Ovary (tissue), 3 donors: ENCODE data around the gene GART.

Experiments used
- POLR2A ChIP-seq: fragments of 450-650 bp; IDR thresholded peaks from one replicate; pipeline ENCODE4 v1.6.1; 2017; ENCODE audit warnings: antibody characterized with exemption, mild to moderate bottlenecking, moderate library complexity
- TF ChIP-seq, protein P1 (sequence below), 3 donors: fragments of 450-650 bp in 2 of 3; fragments of 200-600 bp in 1 of 3; IDR thresholded peaks; one replicate each; pipeline versions ENCODE4 v1.5.1 to v1.8.0; 2016 to 2022; ENCODE audit warnings: antibody characterized with exemption in 3 of 3, mild to moderate bottlenecking in 1 of 3
- donor health status: DM: no; HTN: no; CAD: no.

DNA sequence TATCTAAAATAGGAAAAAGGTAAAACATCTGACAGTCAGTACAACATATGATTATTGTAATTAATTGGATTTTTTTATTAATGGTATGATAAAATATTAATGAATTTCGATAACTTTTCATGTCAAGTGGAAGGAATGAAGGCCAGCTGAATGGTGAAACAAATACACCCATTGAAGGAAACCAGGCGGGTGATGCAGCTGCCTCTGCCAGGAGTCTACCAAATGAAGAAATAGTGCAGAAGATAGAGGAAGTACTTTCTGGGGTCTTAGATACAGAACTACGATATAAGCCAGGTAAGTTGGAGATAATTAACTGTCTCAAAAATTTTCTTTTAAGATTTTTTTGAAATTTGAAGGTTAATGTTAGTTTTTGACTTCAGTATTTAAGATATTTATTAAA, 4.2 kb upstream of the GART start:
- TF ChIP-seq, protein P1, sequence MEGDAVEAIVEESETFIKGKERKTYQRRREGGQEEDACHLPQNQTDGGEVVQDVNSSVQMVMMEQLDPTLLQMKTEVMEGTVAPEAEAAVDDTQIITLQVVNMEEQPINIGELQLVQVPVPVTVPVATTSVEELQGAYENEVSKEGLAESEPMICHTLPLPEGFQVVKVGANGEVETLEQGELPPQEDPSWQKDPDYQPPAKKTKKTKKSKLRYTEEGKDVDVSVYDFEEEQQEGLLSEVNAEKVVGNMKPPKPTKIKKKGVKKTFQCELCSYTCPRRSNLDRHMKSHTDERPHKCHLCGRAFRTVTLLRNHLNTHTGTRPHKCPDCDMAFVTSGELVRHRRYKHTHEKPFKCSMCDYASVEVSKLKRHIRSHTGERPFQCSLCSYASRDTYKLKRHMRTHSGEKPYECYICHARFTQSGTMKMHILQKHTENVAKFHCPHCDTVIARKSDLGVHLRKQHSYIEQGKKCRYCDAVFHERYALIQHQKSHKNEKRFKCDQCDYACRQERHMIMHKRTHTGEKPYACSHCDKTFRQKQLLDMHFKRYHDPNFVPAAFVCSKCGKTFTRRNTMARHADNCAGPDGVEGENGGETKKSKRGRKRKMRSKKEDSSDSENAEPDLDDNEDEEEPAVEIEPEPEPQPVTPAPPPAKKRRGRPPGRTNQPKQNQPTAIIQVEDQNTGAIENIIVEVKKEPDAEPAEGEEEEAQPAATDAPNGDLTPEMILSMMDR (IDR thresholded peaks at IDR 0.05) = no peak
- TF ChIP-seq POLR2A = no peak
